ENCODE results near the gene TUSC2.

TUSC2 gene

DNA sequence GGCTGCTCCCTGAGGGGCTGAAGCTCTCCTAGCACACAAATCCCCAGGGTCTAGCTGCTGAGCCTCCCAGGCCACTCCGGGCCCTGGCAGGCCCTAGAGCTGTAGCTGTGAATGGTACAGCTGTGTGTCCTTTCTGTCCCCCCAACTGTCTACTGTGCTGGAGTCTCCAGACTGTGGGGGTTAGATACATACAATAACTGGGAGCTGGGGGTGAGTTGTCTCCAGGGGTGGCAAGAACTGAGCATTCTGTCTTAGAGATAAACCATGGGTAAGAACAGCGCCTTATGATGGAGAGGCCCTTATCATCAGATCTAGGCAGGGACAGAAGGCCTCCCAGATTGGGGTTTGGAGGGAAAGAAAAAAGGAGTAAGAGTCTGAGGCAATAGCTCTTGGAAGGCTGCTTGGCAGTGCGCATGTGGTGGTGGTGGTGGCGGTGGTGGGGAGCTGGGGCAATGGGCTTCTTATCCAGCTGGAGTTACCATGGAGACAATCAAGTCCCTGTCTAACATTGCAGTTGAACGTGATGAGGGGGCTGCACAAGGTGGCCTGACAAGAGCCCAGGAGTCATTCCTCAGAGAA, 26.3 kb upstream of the TUSC2 start:
- DNase-seq (ENCODE audit: low read depth), result no peak

DNA sequence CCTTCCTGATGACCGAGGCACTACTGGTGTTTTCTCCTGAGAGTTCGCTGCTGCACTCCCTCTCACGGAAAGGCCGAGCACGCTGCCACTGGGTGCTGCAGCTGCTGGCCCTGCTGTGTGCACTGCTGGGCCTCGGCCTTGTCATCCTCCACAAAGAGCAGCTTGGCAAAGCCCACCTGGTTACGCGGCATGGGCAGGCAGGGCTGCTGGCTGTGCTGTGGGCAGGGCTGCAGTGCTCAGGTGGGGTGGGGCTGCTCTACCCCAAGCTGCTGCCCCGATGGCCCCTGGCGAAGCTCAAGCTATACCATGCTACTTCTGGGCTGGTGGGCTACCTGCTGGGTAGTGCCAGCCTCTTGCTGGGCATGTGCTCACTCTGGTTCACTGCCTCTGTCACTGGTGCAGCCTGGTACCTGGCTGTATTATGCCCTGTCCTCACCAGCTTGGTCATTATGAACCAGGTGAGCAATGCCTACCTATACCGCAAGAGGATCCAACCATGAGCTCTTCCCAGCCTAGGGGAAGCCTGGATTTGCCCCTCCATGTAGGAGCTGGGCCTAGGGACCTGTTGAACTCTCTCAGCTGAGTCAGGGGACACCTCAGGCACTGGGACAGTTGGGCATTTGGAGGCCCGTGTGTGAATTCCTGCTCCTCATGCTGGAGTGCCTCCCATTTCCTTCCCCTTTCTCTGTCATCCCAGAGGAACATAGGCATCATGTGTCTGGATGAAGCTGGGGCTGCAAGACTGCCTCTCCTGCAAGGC, 25.4 kb upstream of the TUSC2 start:
- DNase-seq (ENCODE audit: low read depth), result no peak

DNA sequence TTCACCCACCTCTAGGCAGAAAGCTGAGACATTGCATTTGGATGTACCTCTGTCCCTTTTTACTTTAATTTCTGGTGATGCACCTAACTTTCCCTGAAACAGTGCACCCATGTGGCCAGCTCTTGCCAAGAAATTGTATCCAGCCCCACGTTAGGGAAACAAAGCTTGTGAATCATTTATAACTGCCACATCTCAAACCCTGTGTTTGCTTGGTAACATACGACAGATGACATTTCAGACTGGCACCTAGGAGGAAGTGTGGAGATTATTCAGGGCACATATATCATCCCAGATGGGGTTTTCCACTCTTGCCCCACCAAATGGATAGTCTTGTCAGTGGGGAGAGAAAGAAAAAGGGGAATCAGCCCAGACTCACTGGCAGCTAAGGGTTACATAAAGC, 24.8 kb upstream of the TUSC2 start:
- no peak for DNase-seq (ENCODE audit: low read depth)

DNA sequence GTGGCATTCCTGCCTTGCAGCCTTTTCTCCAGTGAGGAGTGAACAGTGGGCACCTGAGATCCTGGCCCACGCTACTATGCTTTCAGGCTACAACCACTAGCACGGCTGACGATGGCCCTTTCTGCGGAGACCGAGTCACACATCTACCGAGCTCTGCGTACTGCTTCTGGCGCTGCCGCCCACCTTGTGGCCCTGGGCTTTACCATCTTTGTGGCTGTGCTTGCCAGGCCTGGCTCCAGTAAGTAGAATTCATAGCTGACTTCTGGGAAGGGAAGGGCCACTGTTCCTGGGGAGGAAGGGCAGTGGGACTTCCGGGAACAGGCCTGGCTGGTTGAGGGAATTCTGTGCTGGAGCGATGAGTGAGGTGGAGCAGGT, 23.3 kb upstream of the TUSC2 start:
- no peak for DNase-seq (ENCODE audit: low read depth)

DNA sequence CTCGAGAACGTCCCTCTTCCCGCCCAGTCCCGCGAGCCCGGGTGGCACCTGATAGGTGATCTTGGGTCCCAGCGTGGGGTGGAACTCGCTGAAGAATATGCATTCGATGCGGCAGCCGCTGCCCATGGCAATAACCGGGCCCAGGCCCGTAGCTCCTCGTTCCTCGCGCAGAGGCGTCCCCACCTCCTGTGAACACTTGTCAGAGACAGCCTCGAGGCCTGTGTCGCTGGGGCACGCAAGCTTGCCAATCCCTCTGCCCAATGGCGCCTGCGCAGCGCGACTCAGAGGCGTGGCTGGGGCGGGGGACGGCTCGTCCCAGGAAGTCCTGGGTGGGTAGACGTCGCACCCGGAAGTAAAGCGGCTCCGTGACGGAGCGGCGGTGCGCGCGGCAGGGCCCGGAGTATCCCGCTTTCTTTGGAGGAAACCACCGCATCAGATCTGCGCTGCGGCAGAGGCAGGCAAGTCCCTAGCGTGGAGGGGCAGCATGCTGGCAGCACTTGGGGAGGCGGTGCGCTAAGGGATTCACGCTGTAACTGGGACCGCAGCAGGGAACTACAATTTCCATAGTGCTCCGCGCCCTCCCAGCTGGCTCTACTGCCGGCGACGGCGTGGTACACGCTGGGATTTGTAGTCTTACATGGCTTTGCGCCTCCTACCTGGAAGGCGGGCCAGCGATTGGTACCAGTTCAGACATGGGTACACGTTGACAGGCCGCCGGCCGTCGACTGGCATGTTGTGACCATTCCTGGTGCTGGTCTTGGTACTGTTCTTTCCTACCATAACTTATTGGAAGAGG, 22.7 kb upstream of the TUSC2 start, which contains the start of the genes CYB561D2 and NPRL2:
Gene CYB561D2 (plus strand): TSS at position 336 of the 796 bp plus-strand sequence. CDS start 572 bp downstream, outside the sequence.
Gene NPRL2 (minus strand): TSS at position 249 of the 796 bp plus-strand sequence. CDS start 123 bp downstream, at position 126.
- peak; percentile 100 for DNase-seq (ENCODE audit: low read depth)

DNA sequence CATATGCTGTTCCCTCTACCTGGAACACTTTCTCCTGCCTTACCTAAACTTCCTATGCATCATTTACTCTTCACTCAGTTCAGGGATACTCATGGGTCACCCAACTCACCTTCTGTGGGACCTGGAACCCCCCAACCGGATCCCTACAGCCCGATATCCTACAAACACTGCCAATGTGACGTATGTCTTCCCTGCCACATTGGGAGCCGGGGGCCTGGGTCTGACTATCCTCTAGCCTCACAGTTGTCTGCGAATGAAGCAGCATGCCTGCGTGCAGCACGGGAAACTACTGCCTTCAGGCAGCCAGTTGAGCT, 22.1 kb upstream of the TUSC2 start:
- DNase-seq (ENCODE audit: low read depth), result no peak

DNA sequence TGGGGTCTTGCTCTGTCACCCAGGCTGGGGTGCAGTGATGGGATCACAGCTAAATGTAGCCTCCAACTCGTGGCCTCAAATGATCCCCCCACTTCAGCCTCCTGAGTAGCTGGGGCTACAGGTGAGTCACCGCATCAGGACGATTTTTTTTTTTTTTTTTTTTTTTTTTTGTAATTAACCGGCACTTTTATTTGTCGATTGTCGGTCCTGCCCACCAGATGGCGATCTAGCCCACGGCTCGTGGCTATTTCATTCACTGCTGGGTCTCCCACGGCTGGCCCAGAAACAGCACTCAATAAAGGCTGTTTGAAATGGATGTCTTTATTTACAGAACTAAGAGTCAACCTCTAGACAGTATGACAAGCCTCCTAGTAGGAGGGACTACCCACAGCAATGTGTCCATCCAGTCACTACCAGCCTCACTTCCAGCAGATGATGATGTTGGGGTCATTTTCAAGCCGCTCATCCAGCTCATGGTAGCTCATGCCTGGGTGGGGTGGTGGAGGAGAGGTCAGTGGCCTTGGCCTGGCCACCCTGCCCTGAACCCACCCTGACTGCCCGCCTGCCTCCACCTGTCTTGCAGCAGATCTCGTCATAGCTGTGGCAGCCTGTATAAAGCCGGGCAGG, 19.3 kb upstream of the TUSC2 start:
- peak; percentile 70 for DNase-seq (ENCODE audit: low read depth)

DNA sequence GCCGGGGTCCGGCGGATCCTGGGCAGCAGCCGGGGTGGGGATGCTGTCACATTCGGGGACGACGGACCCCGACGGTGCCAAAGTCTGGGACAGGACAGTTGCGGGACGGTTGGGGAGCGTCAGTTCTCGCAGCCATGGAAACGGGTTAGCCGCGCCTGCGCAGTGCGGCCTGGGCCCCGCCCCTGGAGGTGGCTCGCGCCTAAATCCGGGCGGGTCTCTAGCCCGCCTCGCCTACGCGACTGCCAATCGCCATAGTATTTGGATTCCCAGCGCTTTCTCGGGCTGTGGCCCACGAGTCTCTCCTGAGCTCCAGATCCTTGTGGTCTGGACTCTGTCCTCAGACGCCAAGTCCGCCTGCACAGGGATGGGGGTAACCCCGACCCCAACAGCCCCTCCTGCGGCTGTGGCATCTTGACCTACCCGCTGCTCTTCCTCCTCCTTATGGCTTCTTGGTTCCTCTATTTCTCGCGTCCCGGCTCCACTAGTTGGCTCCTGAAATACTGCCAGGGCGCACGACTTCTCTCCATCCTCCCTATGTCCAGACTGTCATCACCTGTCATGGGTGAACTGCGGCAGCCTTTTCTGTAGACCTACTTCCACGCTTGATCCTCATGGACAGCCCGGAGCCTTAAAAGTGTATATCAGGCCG, 17.7 kb upstream of the TUSC2 start, which contains the start of gene ZMYND10:
Gene ZMYND10 (minus strand): TSS at position 147 of the 649 bp plus-strand sequence. CDS start 153 bp downstream, outside the sequence.
- DNase-seq (ENCODE audit: low read depth), result peak; percentile 65

DNA sequence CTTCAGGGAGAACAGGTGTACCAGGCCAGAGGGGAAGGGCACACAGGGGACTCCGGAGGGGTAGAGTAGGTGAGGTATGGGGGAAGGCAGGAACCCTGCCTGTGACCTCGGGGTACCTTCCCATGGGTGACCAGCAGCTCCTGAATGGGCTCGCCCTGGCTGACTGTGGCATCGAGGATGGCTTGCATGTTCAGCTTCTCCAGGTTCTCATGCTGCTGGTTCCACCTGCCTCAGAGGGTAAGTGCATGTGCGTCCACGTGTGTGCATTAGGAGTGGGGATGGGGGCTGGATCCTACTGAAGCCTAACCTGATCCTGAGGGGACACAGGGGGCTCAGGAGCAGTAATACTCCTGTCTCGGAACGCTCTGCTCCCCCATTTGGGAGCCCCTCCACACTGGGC, 17.0 kb upstream of the TUSC2 start:
- DNase-seq (ENCODE audit: low read depth), result no peak

DNA sequence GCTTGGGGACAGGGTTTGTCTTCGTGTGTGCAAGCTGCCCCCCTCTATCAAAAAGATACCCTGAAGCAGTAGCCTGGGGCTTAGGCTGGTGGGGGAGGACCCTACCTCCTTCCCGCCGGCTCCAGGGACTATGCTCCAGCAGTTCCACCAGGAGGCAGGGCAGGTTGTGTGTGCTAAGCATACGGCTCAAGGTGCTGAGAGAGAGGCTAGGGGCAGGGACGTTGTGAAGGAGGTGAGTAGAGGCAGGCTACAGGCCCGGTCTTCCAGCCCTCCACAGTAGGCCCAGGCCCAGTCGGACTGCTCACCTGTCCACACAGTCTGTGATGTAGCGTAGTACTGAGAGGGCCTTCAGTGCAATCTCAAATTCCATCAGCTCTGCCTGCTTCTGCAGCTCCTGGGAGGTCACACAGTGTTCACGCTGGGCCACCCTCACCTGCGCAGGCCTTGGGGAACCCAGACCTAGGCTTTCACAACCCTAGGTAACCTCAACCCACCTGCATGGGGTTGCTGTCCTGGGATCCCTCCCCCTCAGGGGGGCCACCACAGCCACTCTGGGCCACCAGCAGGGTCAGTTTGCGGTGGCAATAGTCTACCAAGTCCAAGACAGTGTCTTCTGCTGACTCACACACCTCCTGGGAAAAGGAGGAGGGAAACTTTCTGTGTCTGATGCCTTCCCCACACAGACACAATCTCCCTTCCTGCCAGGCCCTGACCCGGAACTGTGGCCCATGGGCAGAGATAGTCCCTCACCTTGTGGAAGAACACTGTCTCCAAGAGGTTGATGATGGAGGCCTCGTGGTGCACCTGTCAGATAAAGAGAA, 15.0 kb upstream of the TUSC2 start:
- no peak for DNase-seq (ENCODE audit: low read depth)

DNA sequence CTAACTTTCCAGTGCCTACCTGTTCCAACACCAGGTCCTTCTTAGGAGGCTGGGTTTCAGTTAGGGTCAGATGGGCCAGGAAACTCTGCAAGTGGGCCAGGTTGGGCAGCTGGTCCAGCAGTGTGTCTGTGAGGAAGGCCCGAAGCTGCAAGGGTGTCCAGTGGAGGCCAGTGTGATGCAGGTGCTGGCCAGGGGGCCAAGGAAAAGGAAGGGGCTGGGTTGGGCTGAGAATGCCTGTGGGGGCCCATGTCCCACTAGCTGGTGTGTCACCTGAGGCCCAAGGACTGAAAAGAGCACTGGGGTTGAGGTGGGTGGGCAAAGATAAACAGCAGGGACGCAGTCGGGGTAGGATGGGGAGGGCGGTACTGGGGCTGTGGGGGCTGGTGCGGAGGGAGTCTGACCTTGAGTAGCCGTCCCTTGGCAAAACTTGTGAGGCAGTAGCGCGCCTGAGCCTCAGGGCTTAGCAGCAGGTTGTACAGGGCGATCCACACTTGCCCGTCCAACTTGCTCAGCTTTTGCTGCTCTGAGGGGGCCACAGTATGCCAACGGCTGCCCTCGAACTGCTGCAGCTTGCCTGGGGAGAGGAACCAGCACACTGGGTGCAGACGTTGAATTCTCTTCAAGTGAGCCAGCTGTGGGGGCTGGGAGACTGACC, 14.1 kb upstream of the TUSC2 start:
- no peak for DNase-seq (ENCODE audit: low read depth)

DNA sequence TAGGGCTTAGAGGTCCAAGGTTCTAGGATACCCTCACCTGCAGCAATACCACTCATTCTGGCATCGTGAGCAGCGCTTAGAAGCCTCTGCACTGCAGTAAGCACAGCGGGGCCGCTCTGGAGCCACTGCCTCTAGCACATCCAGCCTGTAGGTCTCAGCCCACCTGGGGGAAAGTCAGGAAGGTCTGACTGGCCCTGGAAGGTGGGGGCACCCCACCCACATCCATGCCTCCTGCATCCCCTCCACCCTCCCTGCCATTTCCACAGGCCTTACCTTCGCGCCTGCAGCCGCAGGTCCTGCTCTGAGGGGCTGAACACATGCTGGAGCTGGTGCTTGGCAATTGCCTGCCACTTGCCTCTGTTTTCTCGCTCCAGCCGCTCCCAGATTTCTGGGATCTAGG, 13.5 kb upstream of the TUSC2 start:
- no peak for DNase-seq (ENCODE audit: low read depth)

DNA sequence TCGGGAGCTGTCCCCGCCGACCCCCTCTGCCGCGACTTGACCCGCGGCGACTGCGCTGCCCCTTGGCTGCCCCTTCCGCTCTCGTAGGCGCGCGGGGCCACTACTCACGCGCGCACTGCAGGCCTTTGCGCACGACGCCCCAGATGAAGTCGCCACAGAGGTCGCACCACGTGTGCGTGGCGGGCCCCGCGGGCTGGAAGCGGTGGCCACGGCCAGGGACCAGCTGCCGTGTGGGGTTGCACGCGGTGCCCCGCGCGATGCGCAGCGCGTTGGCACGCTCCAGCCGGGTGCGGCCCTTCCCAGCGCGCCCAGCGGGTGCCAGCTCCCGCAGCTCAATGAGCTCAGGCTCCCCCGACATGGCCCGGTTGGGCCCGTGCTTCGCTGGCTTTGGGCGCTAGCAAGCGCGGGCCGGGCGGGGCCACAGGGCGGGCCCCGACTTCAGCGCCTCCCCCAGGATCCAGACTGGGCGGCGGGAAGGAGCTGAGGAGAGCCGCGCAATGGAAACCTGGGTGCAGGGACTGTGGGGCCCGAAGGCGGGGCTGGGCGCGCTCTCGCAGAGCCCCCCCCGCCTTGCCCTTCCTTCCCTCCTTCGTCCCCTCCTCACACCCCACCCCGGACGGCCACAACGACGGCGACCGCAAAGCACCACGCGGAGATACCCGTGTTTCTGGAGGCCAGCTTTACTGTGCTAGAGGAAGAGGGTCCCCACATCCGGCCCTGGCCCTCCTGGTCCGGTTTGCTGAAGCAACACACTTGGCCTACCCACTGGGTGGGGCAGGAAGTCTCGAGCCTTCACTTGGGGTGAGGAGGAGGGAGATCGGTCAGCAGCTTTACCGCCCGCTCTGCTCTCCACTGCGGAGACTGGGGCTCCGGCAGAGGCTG, 12.7 kb upstream of the TUSC2 start, which contains the start of gene RASSF1:
Gene RASSF1 (minus strand): TSS at position 389 of the 882 bp plus-strand sequence. CDS start 31 bp downstream, at position 358.
- peak; percentile 49 for DNase-seq (ENCODE audit: low read depth)

DNA sequence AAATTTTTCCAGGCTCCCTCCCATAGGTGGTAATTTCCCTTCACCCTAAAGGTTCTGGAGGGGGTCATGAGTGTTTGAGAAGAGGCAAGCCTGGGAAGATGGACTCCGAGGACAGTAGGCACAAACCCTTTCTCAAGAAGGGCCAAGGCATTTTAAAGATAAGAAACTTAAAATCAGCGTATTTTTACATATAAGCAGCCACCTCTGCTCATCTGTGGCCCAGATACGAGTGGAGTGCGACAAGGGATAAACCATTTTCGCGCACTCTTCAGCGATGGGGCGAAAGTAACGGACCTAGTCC, 12.1 kb upstream of the TUSC2 start:
- DNase-seq (ENCODE audit: low read depth), result no peak

DNA sequence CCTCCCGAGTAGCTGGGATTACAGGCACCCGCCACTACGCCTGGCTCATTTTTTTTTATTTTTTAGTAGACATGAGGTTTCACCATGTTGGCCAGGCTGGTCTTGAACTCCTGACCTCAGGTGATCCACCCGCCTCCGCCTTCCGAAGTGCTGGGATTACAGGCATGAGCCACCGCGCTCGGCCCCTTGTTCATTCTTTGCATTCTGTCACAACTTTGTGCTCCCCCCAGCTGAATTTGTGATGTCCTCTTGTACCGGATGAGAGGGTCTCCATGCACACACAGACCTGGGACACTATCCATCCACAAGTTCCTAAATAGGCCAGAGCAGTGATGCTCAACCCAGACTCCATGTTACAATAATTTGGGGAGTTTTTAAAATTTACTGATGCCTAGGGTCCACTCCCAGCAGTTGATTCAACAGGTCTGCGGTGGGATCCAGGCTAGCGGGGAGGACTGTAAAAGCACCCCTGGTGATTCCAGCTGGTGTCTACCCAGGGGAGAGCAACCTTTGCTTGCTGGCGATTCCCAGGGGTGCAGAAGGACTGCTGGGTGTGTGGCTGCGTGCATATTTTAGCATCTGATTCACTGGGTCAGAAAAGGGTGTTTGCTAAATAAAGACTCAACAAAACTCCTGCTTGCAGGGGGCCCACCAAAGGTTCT, 11.6 kb upstream of the TUSC2 start:
- DNase-seq (ENCODE audit: low read depth), result no peak

DNA sequence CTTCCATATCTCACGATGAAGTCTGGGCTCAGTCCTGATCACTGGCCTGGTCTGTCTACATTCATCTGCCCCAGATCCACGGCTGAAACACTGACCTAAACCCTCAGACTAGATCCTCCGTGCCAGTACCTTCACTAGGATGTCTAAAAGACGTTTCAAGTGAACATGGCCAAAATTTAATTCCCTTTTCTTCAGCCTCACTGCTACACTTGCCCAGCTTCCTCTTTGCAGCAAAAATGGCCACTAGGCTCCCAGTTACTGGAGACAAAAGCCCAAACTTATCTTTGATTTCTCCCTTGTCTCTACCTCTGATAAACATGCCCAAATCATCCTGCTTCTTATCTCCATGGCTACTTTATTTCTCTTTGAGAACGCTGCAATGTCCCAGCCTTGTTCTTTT, 10.9 kb upstream of the TUSC2 start:
- no peak for DNase-seq (ENCODE audit: low read depth)

DNA sequence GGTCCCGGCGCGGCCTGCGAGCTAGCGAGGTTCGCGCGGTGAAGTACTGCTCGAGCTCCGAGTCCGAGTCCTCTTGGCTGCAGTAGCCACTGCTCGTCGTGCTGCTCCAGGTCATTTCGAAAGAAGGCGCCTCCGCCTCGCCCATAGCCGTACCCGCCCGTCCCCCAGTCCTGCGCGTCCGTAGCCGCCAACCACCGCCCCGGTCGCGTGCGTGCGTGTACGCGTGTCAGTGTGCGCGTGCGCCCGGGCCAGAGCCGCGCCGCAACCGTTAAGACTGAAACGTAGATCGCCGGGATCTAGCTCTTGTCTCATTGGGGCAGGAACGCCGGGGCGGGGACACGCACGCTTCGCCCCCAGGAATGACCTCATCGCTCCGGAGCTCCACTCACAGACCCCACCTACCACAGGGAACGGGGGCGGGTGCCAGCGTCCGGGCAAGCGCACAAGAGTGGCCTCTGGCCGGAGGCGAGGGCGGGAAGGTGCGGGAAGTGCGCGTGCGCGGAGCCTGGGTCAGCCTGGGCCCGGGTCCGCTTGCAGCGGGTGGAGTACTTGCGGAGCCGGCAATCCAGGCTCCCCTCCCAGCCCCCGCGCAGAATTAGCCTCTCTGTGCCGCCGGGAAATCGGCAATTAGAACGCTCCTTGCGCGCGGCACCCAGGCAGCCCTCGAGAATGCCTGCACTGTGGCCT, 9.3 kb upstream of the TUSC2 start:
- peak; percentile 91 for DNase-seq (ENCODE audit: low read depth)

DNA sequence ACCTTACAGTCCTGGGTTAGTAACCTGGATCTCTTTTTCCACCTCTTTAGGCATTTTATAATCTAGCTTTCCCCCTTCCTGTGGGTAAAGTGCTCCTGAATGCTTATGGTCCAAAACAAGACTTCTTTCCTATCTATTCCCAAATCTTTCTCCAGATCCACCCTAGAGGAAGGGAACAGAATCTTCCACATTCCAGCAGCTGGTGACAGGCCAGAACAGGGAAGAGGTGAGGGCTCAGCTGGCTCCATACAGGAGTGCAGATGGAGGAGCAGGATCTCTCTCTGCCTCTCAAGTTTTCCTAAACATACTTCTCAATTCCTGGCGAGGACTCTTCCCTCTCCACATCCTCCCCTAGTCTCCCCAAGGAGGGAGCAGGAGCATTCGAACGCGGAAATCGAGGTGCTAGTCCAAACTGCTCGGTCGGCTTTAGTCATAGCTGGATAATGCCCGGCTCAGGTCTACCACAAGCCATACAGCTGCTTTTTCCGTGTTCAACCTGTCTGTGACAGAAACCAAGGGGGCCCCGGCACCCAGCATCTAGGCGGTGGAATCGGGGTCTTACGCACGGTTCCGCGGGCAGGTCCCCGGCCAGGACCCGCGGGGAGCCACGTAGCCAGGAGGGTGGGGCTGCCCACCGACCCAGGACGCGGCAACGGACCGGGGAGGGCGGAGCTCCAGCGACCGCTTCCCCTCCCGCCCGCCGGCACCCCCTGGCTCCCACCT, 8.6 kb upstream of the TUSC2 start:
- no peak for DNase-seq (ENCODE audit: low read depth)

Data from activated T-helper 1 cell treated with Interleukin-2 at 50 U/mL for 16 hours (primary cell).